ENCODE data around the gene ACAP2.

ACAP2 gene

GRCh38 chr3:195255571-195256501, 187.0 kb downstream of the ACAP2 start:
- no peak overlapping the region for H3K9ac ChIP-seq
- peaks cover 13% of the 10 kb centered on the region for H3K4me1 ChIP-seq (ENCODE audit: low read depth, poor library complexity, severe bottlenecking)
- H3K4me3 ChIP-seq (IDR thresholded peaks at IDR 0.05; ENCODE audit: insufficient read depth, low read depth, low read length): no peak overlapping the region
- no peaks in the 10 kb centered on the region; the same call in 1 of the 2 replicates for H4K20me1 ChIP-seq (ENCODE audit: insufficient read depth)
- no peak overlapping the region for H3K4me2 ChIP-seq
- no peaks in the 10 kb centered on the region for H3K27me3 ChIP-seq (ENCODE audit: insufficient read depth, low read depth)
- H2AFZ ChIP-seq (ENCODE audit: low read depth): no peak overlapping the region
- no peaks in the 10 kb centered on the region for H3K79me2 ChIP-seq (ENCODE audit: insufficient read depth, low read depth)
- no peak for TF ChIP-seq CTCF (conservative IDR thresholded peaks at IDR 0.05; ENCODE audit: low read depth, low read length)
- H3K36me3 ChIP-seq (ENCODE audit: insufficient read depth): no peaks in the 10 kb centered on the region
- no peak overlapping the region for H3K27ac ChIP-seq

- H3K27me3 ChIP-seq (ENCODE audit: insufficient read depth, low read depth): no peaks in the 10 kb centered on the region
- H3K4me3 ChIP-seq (IDR thresholded peaks at IDR 0.05; ENCODE audit: insufficient read depth, low read depth, low read length): no peak overlapping the region
- H3K79me2 ChIP-seq (ENCODE audit: insufficient read depth, low read depth): no peaks in the 10 kb centered on the region
- peaks cover 9% of the 10 kb centered on the region for H3K4me1 ChIP-seq (ENCODE audit: low read depth, poor library complexity, severe bottlenecking)
- no peak overlapping the region for H3K4me2 ChIP-seq
- TF ChIP-seq CTCF (conservative IDR thresholded peaks at IDR 0.05; ENCODE audit: low read depth, low read length): no peak
- H3K27ac ChIP-seq: no peak overlapping the region
- no peak overlapping the region for H2AFZ ChIP-seq (ENCODE audit: low read depth)
- no peaks in the 10 kb centered on the region for H3K36me3 ChIP-seq (ENCODE audit: insufficient read depth)
- H4K20me1 ChIP-seq (ENCODE audit: insufficient read depth): no peaks in the 10 kb centered on the region
- no peak overlapping the region for H3K9ac ChIP-seq
These were observed 187.7 kb downstream of the ACAP2 start for GRCh38 chr3:195255176-195255500.

- Histone ChIP-seq H3K27me3 (ENCODE audit: insufficient read depth, low read depth) (no peaks in the 10 kb centered on the region), H3K79me2 (ENCODE audit: insufficient read depth, low read depth) (no peaks in the 10 kb centered on the region), H3K27ac (no peak overlapping the region), H3K4me1 (ENCODE audit: low read depth, poor library complexity, severe bottlenecking) (peaks cover 8% of the 10 kb centered on the region), H2AFZ (ENCODE audit: low read depth) (no peak overlapping the region), H4K20me1 (ENCODE audit: insufficient read depth) (no peaks in the 10 kb centered on the region), H3K36me3 (ENCODE audit: insufficient read depth) (no peaks in the 10 kb centered on the region), H3K4me2 (no peak overlapping the region), H3K9ac (no peak overlapping the region), H3K4me3 (IDR thresholded peaks at IDR 0.05; ENCODE audit: insufficient read depth, low read depth, low read length) (no peak overlapping the region)
- TF ChIP-seq CTCF (conservative IDR thresholded peaks at IDR 0.05; ENCODE audit: low read depth, low read length): no peak
These were observed 188.2 kb downstream of the ACAP2 start for GRCh38 chr3:195254454-195255175.

GRCh38 chr3:195253923-195254432, 188.8 kb downstream of the ACAP2 start:
- no peak overlapping the region for H3K4me2 ChIP-seq
- H3K79me2 ChIP-seq (ENCODE audit: insufficient read depth, low read depth): no peaks in the 10 kb centered on the region

More at GRCh38 chr3:195253923-195254432, 188.8 kb downstream of the ACAP2 start:
- Histone ChIP-seq H2AFZ (ENCODE audit: low read depth) (no peak overlapping the region), H3K4me3 (IDR thresholded peaks at IDR 0.05; ENCODE audit: insufficient read depth, low read depth, low read length) (no peak overlapping the region), H3K36me3 (ENCODE audit: insufficient read depth) (no peaks in the 10 kb centered on the region), H3K9ac (no peak overlapping the region), H3K27me3 (ENCODE audit: insufficient read depth, low read depth) (no peaks in the 10 kb centered on the region), H3K4me1 (ENCODE audit: low read depth, poor library complexity, severe bottlenecking) (peaks cover 2% of the 10 kb centered on the region), H3K27ac (no peak overlapping the region), H4K20me1 (ENCODE audit: insufficient read depth) (no peaks in the 10 kb centered on the region)
- no peak for TF ChIP-seq CTCF (conservative IDR thresholded peaks at IDR 0.05; ENCODE audit: low read depth, low read length)

All from KMS-11 (cell line).